Stimulated activated memory B cell treated with anti-CD40 and anti-IgM and Interleukin-4, amounts not matched to agents 10 μg/mL and 1 μg/mL and 100 μg/mL, for 72 hours (primary cell): ENCODE results near the gene PPM1H.
A peak's percentile ranks its signal among the peaks of the same experiment; 100 is the strongest.

Source experiments
- ATAC-seq: fragments of 150-1000 bp; cut with Tn5 transposase; 2 replicates; pipeline ENCODE4 v1.10.0; 2021
- H3K27ac Mint-ChIP-seq: one replicate; pipeline ENCODE4 v1.8.0; 2022; ENCODE audit warnings: mild to moderate bottlenecking, mixed read lengths
- H3K27me3 Mint-ChIP-seq: one replicate; pipeline ENCODE4 v1.8.0; 2022; ENCODE audit warnings: mixed read lengths
- H3K36me3 Mint-ChIP-seq: one replicate; pipeline ENCODE4 v1.8.0; 2022; ENCODE audit warnings: mixed read lengths
- H3K4me1 Mint-ChIP-seq: one replicate; pipeline ENCODE4 v1.8.0; 2022; ENCODE audit warnings: mixed read lengths
- H3K4me3 Mint-ChIP-seq: one replicate; pipeline ENCODE4 v1.8.0; 2022; ENCODE audit warnings: mild to moderate bottlenecking, moderate library complexity, mixed read lengths
- H3K9me3 Mint-ChIP-seq: one replicate; pipeline ENCODE4 v1.8.0; 2022; ENCODE audit warnings: mixed read lengths

Gene PPM1H

DNA sequence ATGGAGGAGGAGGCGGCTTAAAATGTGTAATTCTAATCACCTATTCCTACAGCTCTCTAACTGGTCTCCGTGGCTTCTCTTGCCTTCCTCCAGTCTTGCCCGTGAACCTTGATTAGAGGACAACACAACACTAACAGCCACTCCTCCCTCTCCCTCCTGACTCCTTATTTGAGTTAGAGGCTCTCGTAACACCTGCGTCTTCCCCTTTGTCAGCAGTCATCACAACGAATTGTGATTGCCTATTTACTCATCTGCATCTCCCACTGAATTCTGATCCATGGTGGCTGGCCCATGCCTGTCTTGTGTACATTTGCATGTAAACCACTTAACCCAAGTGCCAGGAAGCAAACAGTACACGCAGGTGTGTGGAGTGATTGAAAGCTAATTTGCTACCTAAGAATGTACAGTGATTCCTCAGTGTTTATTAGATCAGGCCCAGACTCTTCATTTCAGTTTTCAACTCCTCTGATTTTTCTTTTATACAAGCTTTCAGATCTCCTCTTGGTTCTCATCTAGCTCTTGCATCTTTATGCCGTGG lies 313.8 kb downstream of the PPM1H start:
- Mint-ChIP-seq H3K9me3 (no peaks in the 10 kb centered on the region), H3K36me3 (peaks cover 7% of the 10 kb centered on the region), H3K4me1 (peaks cover 10% of the 10 kb centered on the region), H3K4me3 (no peak overlapping the region), H3K27me3 (no peaks in the 10 kb centered on the region), H3K27ac (no peak overlapping the region)
- ATAC-seq: no peak

- peaks cover 7% of the 10 kb centered on the region for H3K36me3 Mint-ChIP-seq
- no peak overlapping the region for H3K27ac Mint-ChIP-seq
- no peaks in the 10 kb centered on the region for H3K27me3 Mint-ChIP-seq
- H3K4me1 Mint-ChIP-seq: peaks cover 10% of the 10 kb centered on the region
- H3K4me3 Mint-ChIP-seq: no peak overlapping the region
- no peak for ATAC-seq
- no peaks in the 10 kb centered on the region for H3K9me3 Mint-ChIP-seq
These were observed 316.0 kb downstream of the PPM1H start for GRCh38 chr12:62618930-62619329.

DNA sequence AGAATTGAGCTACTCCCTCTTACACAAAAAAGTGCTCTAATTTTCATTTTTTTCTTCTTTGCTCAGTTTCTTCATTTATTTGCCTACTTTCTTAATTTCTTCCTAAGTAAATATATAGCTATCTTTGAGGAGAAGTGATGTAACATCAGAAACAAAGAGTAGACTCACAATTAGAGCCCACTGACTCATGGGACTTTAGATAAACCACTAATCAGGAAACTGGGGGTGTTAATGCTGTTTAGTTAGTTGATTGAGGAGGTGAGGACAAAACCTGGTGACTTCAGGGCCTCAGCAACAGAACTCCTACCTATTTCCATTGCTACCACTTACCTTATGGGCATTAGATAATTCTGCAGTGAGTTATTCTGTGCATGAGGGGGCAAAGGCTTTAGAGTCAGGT lies 316.6 kb downstream of the PPM1H start:
- no peaks in the 10 kb centered on the region for H3K27me3 Mint-ChIP-seq
- H3K27ac Mint-ChIP-seq: no peak overlapping the region
- peaks cover 7% of the 10 kb centered on the region for H3K36me3 Mint-ChIP-seq
- no peaks in the 10 kb centered on the region for H3K9me3 Mint-ChIP-seq
- H3K4me1 Mint-ChIP-seq: peaks cover 10% of the 10 kb centered on the region
- no peak overlapping the region for H3K4me3 Mint-ChIP-seq
- no peak for ATAC-seq

- Mint-ChIP-seq H3K4me3 (no peak overlapping the region), H3K36me3 (peaks cover 20% of the 10 kb centered on the region), H3K9me3 (no peaks in the 10 kb centered on the region), H3K4me1 (peaks cover 14% of the 10 kb centered on the region), H3K27me3 (no peaks in the 10 kb centered on the region), H3K27ac (no peak overlapping the region)
- no peak for ATAC-seq
These were observed 321.9 kb downstream of the PPM1H start for GRCh38 chr12:62613081-62613480.

DNA sequence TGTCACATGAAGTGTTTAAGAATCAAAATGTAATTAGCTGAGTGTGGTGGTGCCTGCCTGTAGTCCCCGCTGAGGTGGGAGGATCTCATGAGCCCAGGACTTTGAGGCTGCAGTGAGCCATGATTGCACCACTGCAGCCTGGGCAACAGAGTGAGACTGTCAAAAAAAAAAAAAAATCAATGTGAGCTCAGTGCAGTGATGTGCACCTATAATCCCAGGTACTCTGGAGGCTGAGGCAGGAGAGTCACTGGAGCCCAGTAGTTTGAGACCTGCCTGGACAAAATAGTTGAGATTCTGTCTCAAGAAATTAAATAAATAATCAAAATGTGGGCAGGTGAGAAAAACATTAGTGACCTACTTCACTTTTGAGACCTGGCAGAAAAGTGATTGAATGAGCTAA lies 328.3 kb downstream of the PPM1H start:
- Mint-ChIP-seq H3K9me3 (no peaks in the 10 kb centered on the region), H3K27ac (peak overlapping the region; percentile 22), H3K4me3 (no peak overlapping the region), H3K4me1 (peaks cover 47% of the 10 kb centered on the region), H3K27me3 (no peaks in the 10 kb centered on the region), H3K36me3 (peaks cover 13% of the 10 kb centered on the region)
- no peak for ATAC-seq

- no peak for ATAC-seq
- peak overlapping the region; percentile 22 for H3K27ac Mint-ChIP-seq
These were observed 329.0 kb downstream of the PPM1H start for GRCh38 chr12:62605981-62606380.

GRCh38 chr12:62604871-62605270 lies 330.1 kb downstream of the PPM1H start:
- no peak for ATAC-seq
- no peaks in the 10 kb centered on the region for H3K27me3 Mint-ChIP-seq
- peaks cover 52% of the 10 kb centered on the region for H3K4me1 Mint-ChIP-seq
- peak overlapping the region; percentile 100 for H3K27ac Mint-ChIP-seq
- peaks cover 5% of the 10 kb centered on the region for H3K36me3 Mint-ChIP-seq
- H3K4me3 Mint-ChIP-seq: peak overlapping the region; percentile 96
- no peaks in the 10 kb centered on the region for H3K9me3 Mint-ChIP-seq

More at GRCh38 chr12:62605981-62606380, 329.0 kb downstream of the PPM1H start:
- peak overlapping the region; percentile 21 for H3K4me3 Mint-ChIP-seq
- no peaks in the 10 kb centered on the region for H3K27me3 Mint-ChIP-seq
- H3K4me1 Mint-ChIP-seq: peaks cover 51% of the 10 kb centered on the region
- peaks cover 12% of the 10 kb centered on the region for H3K36me3 Mint-ChIP-seq
- no peaks in the 10 kb centered on the region for H3K9me3 Mint-ChIP-seq

DNA sequence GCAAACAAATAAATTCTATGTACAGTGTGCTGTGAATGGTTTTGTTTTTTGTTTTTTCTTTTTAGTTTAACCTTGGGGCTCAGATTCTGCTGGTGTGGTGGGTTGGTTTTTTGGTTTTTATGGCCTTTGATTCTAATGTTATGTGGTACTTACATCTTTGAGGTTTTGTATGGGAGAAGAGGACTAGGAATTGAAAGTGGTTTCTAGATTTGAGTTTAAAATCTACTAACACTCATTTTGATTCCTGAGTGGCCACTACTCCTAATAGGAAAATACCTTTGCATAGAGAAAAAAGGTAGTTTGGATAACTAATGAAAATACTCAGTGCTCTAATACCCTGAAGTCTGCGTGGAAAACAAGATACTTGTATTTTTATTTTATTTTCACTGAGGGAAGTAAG lies 330.6 kb downstream of the PPM1H start:
- no peaks in the 10 kb centered on the region for H3K27me3 Mint-ChIP-seq
- H3K4me1 Mint-ChIP-seq: peaks cover 47% of the 10 kb centered on the region
- H3K36me3 Mint-ChIP-seq: peaks cover 5% of the 10 kb centered on the region
- ATAC-seq: no peak
- peak overlapping the region; percentile 100 for H3K27ac Mint-ChIP-seq
- H3K4me3 Mint-ChIP-seq: peak overlapping the region; percentile 96
- H3K9me3 Mint-ChIP-seq: no peaks in the 10 kb centered on the region

- H3K9me3 Mint-ChIP-seq: no peaks in the 10 kb centered on the region
- peak overlapping the region; percentile 96 for H3K4me3 Mint-ChIP-seq
- ATAC-seq: no peak
- H3K4me1 Mint-ChIP-seq: peaks cover 47% of the 10 kb centered on the region
- H3K27me3 Mint-ChIP-seq: no peaks in the 10 kb centered on the region
- H3K36me3 Mint-ChIP-seq: peaks cover 5% of the 10 kb centered on the region
- H3K27ac Mint-ChIP-seq: peak overlapping the region; percentile 100
These were observed 331.2 kb downstream of the PPM1H start for GRCh38 chr12:62603811-62604098.

DNA sequence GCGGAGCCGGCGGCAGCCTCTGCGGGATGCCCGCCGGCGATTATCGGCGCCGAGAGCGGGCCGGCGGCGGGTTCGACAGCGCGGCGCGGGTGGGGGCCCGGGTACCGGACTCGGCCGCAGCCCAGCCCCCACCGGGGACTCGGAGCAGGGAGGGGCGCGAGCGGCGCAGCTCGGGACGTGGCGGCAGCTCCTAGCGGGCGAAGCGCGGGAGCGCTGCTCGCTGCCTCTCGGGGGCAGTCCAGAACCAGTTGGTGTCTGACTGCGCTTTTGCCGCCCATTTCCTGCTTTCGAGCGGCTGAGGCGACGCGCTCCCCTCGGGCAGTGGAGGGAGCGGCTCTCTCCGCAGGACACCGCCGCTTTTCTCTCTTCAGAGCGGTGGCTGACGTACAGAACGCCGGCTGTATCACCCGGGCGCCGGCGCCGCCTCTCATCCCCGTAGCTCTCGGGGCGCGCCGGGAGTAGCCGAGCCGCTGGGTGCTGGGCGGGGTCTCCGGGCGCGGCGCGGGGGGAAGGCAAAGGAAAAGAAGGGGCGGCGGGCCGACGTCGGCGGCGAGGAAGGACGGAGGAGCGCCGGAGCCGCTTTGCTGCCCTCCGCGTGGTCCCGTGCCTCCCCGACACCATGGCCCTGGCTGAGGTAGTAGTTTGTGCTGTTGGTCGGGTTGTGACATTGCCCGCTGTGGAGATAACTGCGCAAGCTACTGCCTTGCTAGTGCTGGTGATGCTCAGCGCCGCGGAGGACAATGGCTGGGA lies 331.7 kb downstream of the PPM1H start:
- Mint-ChIP-seq H3K27ac (peak overlapping the region; percentile 100), H3K4me1 (peaks cover 47% of the 10 kb centered on the region), H3K9me3 (no peaks in the 10 kb centered on the region), H3K4me3 (peak overlapping the region; percentile 96), H3K36me3 (peaks cover 5% of the 10 kb centered on the region), H3K27me3 (no peaks in the 10 kb centered on the region)
- peak; percentile 87 for ATAC-seq

DNA sequence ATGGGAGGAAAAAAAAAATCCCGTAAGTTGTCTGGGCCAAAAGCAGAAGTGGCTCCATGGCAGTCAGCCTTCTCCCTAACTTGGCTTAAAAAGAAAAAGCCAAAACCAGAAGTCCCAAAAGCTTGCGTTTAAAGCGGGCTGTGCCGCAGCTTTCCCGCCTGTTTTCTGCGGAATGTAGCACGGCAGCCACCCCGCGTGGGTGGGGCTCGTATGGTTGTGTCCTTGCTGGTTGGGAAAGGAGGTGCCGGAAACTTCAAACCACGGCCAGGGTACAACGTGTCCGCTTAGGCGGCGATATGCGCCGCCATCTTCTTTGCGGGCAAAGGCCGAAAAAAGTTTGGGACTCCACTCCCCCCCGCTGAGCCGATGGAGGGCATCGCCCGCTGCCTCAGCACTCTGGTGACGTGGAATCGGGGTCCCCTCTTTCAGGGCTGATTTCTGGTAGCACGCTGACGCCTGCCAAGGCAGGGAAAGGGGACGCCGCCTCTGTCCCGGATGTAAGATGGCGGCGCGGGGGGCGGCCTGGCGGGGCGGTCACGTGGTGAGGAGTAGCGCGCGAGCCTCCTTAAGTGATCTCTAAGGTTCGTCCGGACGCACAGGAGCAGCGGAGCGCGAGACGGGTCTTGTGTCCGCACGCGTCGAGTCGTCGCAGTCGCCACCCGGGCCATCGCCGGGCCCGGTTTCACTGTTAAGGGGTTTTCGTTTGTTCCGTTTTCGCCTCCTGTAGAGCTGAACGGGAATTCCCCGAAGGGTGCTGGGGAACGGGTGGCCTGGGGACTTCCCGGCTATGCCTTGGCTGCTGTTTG lies 332.5 kb downstream of the PPM1H start:
- H3K27ac Mint-ChIP-seq: peak overlapping the region; percentile 100
- no peaks in the 10 kb centered on the region for H3K27me3 Mint-ChIP-seq
- H3K4me1 Mint-ChIP-seq: peaks cover 47% of the 10 kb centered on the region
- peak overlapping the region; percentile 96 for H3K4me3 Mint-ChIP-seq
- peaks cover 5% of the 10 kb centered on the region for H3K36me3 Mint-ChIP-seq
- ATAC-seq: peak; percentile 93
- H3K9me3 Mint-ChIP-seq: no peaks in the 10 kb centered on the region

DNA sequence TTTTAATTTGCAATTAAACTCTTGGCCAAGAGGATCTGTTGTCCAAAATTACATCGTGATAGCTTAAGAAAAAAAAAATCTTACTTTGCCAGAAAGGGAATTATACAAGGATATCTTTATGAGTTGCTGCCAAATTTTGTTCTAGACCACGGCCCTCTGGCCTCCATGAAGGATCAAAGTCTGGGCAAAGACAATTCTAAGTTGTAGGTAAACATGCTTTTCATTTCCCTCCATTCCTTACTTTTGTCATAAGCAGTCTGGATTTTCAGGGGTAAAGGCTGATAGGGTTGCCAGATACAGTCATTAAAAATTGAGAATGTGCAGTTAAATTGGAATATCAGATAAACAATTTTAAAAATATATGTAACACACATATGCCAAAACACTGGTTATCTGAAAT lies 333.2 kb downstream of the PPM1H start:
- H3K27ac Mint-ChIP-seq: peak overlapping the region; percentile 100
- no peaks in the 10 kb centered on the region for H3K27me3 Mint-ChIP-seq
- ATAC-seq: no peak
- H3K4me3 Mint-ChIP-seq: peak overlapping the region; percentile 96
- H3K4me1 Mint-ChIP-seq: peaks cover 44% of the 10 kb centered on the region
- peaks cover 5% of the 10 kb centered on the region for H3K36me3 Mint-ChIP-seq
- no peaks in the 10 kb centered on the region for H3K9me3 Mint-ChIP-seq

- H3K27ac Mint-ChIP-seq: peak overlapping the region; percentile 100
- no peaks in the 10 kb centered on the region for H3K27me3 Mint-ChIP-seq
- H3K4me3 Mint-ChIP-seq: no peak overlapping the region
- H3K36me3 Mint-ChIP-seq: no peaks in the 10 kb centered on the region
- H3K9me3 Mint-ChIP-seq: no peaks in the 10 kb centered on the region
- peaks cover 26% of the 10 kb centered on the region for H3K4me1 Mint-ChIP-seq
- ATAC-seq: no peak
These were observed 335.0 kb downstream of the PPM1H start for GRCh38 chr12:62599854-62600437.

DNA sequence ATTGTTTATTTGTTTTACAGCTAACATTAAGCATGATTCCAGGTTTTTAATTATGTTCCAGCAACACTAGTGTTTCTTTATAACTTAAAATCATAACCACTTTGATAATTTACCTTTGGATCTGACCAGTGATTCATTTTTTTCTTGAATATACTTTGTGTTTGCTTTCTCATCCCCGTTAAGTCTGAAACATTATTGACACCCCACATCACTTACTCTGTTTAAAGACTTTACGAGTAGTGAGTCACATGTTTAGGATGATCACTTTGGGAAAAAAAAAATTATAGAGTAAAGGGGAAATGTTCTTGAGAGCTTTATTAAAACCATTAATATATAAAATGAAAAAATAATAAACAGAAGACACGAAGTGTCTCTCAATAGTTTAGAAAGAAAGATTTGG lies 336.1 kb downstream of the PPM1H start:
- no peaks in the 10 kb centered on the region for H3K9me3 Mint-ChIP-seq
- no peak overlapping the region for H3K4me3 Mint-ChIP-seq
- H3K4me1 Mint-ChIP-seq: peaks cover 16% of the 10 kb centered on the region
- ATAC-seq: no peak
- no peaks in the 10 kb centered on the region for H3K27me3 Mint-ChIP-seq
- no peaks in the 10 kb centered on the region for H3K36me3 Mint-ChIP-seq
- no peak overlapping the region for H3K27ac Mint-ChIP-seq

DNA sequence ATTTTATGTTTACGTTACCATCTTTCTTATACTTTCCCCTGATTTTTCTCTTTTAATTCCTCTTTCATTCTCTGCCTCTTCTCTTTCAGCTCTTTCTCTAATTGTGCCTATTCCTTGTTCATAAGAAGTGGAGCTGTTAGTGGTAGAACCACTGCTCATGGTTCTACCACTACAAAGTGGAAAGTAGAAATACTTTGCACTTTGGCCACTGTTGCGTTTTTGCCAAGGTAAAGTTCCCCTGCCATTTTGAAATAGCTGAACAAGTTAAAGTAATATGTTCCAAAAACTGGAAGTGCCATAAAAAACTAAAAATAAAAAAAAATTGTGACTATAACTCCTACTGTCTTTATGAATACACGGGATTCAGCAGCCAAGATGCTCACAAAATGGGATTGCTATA lies 337.7 kb downstream of the PPM1H start:
- Mint-ChIP-seq H3K4me1 (peaks cover 13% of the 10 kb centered on the region), H3K27me3 (no peaks in the 10 kb centered on the region), H3K36me3 (no peaks in the 10 kb centered on the region), H3K27ac (no peak overlapping the region), H3K9me3 (no peaks in the 10 kb centered on the region), H3K4me3 (no peak overlapping the region)
- no peak for ATAC-seq
